Peyer's patch (tissue), 4 donors: ENCODE data around the gene SLC26A8.

Experiments
- CTCF ChIP-seq, 6 experiments: fragments of 450-650 bp in 4 of 6; fragments of 200-600 bp in 2 of 6; sonication (generic) in 1 of 6; IDR thresholded peaks; one replicate each; pipeline ENCODE4 v1.5.1; 2017 to 2019; ENCODE audit warnings: antibody characterized with exemption in 6 of 6, mild to moderate bottlenecking in 3 of 6, moderate library complexity in 1 of 6
- POLR2A ChIP-seq, 2 donors: fragments of 450-650 bp; IDR thresholded peaks; one replicate each; pipeline ENCODE4 v1.5.1; 2017; ENCODE audit warnings: antibody characterized with exemption in 2 of 2, mild to moderate bottlenecking in 2 of 2, moderate library complexity in 2 of 2

DNA sequence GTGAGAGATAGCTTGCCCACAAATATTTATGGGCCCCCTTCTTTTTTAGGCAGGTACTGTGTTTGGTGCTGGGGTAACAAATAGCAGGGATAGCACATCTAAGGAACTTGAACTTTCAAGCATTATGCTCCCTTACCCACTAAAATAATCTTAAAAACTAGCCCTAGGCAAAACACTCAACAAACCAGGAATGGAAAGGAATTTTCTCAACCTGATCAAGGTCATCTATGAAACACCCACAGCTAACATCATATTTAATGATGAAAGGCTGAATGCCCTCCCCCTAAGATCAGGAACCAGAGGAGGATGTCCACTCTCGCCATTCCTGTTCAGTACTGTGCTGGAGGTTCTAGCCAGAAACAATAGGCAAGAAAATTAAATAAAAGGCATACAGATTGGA, 94.8 kb downstream of the SLC26A8 start:
- no peak for TF ChIP-seq CTCF (IDR thresholded peaks at IDR 0.05)
- TF ChIP-seq POLR2A (IDR thresholded peaks at IDR 0.05) = no peak
